Activated CD8-positive, alpha-beta memory T cell treated with anti-CD3 and anti-CD28 coated beads, Interleukin-2, amount 50 U/mL, for 48 hours (primary cell): ENCODE results near the gene PRKCD.

ENCODE experiments used
- DNase-seq: peaks from one replicate; pipeline ENCODE4 v3.0.0-alpha.2; 2020

PRKCD gene

DNA sequence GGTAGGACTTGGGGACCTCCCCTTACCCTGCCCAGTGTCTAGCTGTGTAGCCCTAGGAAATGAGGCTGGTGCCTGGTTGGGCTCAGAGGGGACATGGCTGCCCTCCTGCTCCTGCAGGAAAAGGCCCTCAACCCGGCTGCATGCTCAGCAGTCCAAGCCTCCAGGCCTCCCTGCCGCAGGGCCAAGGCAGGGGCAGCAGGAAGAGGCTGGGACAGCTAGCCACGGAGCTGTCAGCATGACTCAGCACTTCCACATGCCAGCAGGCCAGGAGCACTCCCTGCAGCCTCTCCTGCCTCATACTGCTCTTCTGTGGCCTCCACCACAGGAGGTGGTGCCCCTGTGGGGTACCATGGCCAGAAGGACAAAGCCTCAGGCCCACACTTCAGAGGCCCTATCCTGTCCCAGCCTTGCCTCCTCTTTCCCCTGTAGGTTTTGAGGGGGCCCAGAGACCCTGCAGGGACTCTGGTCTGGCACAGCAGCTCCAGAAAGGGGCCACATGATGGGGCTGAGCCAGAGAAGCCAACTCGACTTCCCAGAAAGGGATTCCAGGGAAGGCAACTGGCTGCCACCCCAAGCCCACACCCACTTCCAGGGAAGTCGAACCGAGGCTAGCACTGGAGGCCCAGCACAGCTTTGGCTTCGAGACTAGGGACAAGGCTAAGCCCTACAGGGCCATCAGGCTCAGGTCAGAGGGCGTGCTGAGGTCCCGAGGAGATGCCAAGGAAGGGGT, 75.3 kb downstream of the PRKCD start:
- DNase-seq = no peak

DNA sequence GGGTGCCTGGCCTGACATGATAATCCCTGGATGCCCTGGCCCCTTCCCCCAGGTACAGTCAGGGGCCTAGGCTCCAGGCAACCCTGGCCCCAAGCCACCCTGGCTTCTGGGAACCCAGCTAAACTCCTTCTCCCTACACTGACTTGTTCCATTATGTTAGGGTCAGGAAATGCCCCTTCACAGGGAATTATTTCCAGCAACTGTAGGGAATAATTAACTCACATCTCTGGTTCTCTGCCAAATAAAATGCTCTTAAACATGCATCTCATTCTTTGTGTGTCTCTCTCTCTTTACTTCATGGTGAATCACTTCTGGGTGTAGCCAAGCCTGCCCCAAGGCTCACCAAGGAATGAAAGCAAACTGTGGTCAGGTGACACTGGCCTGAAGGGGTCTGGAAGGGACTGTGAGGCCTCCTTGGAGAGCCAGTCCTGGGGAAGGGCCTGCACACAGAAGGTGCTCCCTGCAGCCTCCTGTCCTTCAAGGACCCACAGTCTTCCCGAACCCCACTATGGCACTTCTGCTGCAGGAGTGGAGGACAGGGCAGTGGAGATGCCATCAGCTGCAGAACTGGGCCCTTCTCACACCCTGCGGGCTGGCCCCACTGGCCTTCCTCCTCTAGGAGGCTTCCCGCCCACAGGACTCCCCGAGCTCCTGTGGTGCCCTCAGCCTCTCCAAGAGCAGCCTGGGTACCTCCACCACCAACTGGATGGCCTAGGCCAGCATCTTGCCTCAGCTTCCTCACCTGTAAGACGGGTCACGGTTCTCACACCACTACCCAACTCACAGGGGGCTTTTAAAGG, 77.2 kb downstream of the PRKCD start:
- DNase-seq = no peak

DNA sequence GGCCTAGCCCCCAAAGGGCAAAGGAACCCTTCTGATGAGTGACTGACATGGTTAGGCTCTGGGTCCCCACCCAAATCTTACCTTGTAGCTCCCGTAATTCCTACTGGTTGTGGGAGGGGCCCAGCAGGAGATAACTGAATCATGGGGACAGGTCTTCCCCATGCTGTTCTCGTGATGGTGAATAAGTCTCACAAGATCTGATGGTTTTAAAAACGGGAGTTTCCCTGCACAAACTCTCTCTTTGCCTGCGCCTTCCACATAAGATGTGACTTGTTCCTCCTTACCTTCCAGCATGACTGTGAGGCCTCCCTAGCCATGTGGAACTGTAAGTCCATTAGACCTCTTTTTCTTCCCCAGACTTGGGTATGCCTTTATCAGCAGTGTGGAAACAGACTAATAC, 77.9 kb downstream of the PRKCD start:
- no peak for DNase-seq

DNA sequence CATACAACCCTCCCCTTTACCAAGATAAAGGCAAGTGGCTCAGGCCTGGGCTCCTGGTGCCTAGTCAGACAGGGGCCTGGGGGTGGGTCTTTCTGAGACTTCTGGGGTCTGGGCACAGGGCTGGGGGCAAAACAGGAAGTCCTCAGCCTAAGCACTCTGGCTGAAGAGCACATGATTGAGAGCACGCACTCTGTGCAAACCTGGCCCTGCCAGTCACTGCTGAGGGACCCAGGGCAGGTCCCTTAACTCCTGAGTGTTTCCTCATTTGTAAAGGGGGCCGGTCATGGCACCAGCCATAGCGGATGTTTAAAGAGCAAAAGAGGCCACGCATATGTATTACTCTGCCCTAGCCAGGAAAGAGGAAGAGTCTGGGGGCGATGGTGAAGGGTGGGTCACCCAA, 78.8 kb downstream of the PRKCD start:
- no peak for DNase-seq

DNA sequence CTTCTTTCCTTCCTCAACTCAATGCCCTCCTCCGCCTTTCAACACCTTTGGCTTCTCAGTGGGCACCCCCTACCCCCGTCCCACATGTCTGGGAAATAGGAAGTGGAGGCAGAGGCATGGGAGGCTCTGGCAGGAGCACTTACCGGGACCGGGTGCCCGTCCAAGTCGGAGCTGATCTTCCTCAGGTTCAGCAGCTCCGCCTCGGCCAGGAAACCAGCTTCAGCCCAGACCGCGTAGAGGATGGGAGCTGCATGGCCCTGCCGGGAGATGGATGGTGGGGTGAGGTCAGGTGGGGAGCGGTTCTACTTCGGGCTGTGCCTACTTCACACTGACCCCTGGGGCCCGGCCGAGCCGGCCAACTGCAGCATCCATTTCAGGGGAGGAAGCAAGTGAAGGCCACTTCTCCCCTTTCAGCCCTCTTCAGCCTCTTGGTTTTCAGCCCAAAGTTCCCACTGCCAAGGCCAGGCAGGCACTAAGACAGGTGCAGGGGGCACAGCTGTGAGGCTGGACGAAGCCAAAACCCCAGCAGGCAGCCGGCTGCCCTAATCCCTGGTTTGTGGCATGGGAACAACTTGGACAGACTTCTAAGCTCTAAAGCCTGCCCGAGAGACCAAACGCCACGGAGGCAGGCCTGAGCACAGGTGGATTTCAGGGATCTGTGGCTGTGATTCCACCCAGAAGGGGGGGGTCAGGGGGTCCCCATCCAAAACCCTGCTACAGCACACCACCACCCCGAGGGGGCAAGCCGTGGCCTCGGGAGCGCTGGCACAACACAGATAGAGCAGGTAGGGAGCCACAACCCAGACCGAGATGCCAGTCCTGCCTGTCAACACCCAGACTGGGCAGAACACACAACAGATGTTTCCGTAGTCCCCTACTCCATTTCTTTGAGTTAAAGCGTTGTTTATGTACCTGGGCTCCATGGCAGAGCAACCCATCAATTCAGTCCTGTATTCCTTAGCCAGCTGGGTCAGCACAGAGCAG, 80.3 kb downstream of the PRKCD start:
- DNase-seq = no peak

DNA sequence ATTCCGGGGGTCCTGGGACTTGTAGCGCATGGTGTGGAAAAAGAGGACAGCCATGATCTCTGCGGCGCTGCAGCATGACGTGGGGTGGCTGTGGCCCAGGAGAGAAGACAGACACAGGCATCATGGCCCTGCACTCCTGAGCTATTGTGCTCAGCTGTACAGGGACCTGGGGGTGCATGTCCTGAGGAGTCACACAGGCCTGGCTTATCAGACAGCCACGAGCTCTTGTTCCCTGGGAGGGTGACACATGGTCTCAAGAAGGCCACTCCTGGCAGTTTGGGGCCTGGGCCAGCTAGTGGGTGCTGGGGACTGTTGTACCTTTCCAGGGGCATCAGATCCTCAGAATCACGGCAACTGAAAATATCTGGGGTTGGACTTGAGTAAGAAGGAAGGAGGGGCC, 81.1 kb downstream of the PRKCD start:
- DNase-seq = no peak
